Stromal cell of bone marrow (primary cell): ENCODE measurements around the gene CD55.

ENCODE experiments used
- DNase-seq: peaks from one replicate; pipeline ENCODE4 v3.0.0-alpha.2; 2012; ENCODE audit warnings: low read depth

Gene CD55

GRCh38 chr1:207321079-207321789 is at the start of gene CD55:
TSS of gene CD55 (plus strand) at chr1:207321678. CDS start at chr1:207321766, 88 bp downstream.
- peak; percentile 87 for DNase-seq

- no peak for DNase-seq
These were observed 46.6 kb upstream of the CD55 start for GRCh38 chr1:207274882-207275281.

- no peak for DNase-seq
These were observed 45.0 kb upstream of the CD55 start for GRCh38 chr1:207276465-207276864.

- no peak for DNase-seq
These were observed 44.2 kb upstream of the CD55 start for GRCh38 chr1:207277241-207277640.

- DNase-seq = no peak
These were observed 41.8 kb upstream of the CD55 start for GRCh38 chr1:207279652-207280051.

GRCh38 chr1:207280706-207281105 is 40.8 kb upstream of the CD55 start:
- DNase-seq = no peak

GRCh38 chr1:207282058-207282457 is 39.4 kb upstream of the CD55 start:
- no peak for DNase-seq

GRCh38 chr1:207282496-207283380 is 38.7 kb upstream of the CD55 start:
- no peak for DNase-seq

- DNase-seq = no peak
These were observed 38.1 kb upstream of the CD55 start for GRCh38 chr1:207283421-207283820.

GRCh38 chr1:207284209-207284897 is 37.1 kb upstream of the CD55 start:
- no peak for DNase-seq

GRCh38 chr1:207286786-207287468 is 34.6 kb upstream of the CD55 start:
- DNase-seq = peak; percentile 35

- peak; percentile 43 for DNase-seq
These were observed 33.2 kb upstream of the CD55 start for GRCh38 chr1:207288315-207288714.

- DNase-seq = no peak
These were observed 31.7 kb upstream of the CD55 start for GRCh38 chr1:207289756-207290155.

GRCh38 chr1:207291723-207292122 is 29.8 kb upstream of the CD55 start:
- no peak for DNase-seq

- DNase-seq = no peak
These were observed 23.3 kb upstream of the CD55 start for GRCh38 chr1:207298186-207298585.

- no peak for DNase-seq
These were observed 22.7 kb upstream of the CD55 start for GRCh38 chr1:207298636-207299398.

GRCh38 chr1:207300970-207301369 is 20.5 kb upstream of the CD55 start:
- no peak for DNase-seq

GRCh38 chr1:207302618-207303393 is 18.7 kb upstream of the CD55 start:
- DNase-seq = no peak

GRCh38 chr1:207304710-207305488 is 16.6 kb upstream of the CD55 start:
- no peak for DNase-seq

- no peak for DNase-seq
These were observed 16.0 kb upstream of the CD55 start for GRCh38 chr1:207305489-207305873.
